Lower leg skin (tissue), 4 donors: ENCODE measurements around the gene GPS2. TPM values are rescaled to one million over a fixed set of nuclear protein-coding genes. Genes with fewer than 3 reads are reported as not detected.
A peak's percentile ranks its signal among the peaks of the same experiment; 100 is the strongest.

Source experiments
- DNase-seq, 2 donors: peaks; one replicate each; pipeline ENCODE4 v3.0.0-alpha.2; 2019; ENCODE audit warnings: low spot score in 2 of 2
- H3K4me3 ChIP-seq: fragments of 200-600 bp; sonication (generic); 2 replicates; pipeline ENCODE4 v1.5.1; 2017; ENCODE audit warnings: mild to moderate bottlenecking, low read depth; ENCODE audit not compliant: poor library complexity, severe bottlenecking
- CTCF ChIP-seq, 3 donors: fragments of 450-650 bp; IDR thresholded peaks; one replicate each; pipeline ENCODE4 v1.5.1; 2016; ENCODE audit warnings: antibody characterized with exemption in 3 of 3, mild to moderate bottlenecking in 3 of 3, moderate library complexity in 2 of 3
- POLR2A ChIP-seq, 2 donors: fragments of 450-650 bp; IDR thresholded peaks; one replicate each; pipeline ENCODE4 v1.6.1; 2016 to 2017; ENCODE audit warnings: antibody characterized with exemption in 2 of 2, mild to moderate bottlenecking in 1 of 2, moderate library complexity in 1 of 2
- WGBS, 2 donors: methylation state at CpG; one replicate each; pipeline ENCODE4 v1.1.5; 2018; 5-methylcytosine and 5-hydroxymethylcytosine counted together
- intact Hi-C: fragments of 100-400 bp; cut with DNase I; formaldehyde crosslinking; loops from one replicate; pipeline ENCODE4 v1.15.0; 2023; ENCODE audit warnings: low total_unique reads
- total RNA-seq, 4 donors: library from RNA; depleted of rRNA; stranded (reverse); fragments of >200 nt; gene quantifications; one replicate each; pipeline ENCODE4 v1.1.0, GENCODE V29; 2016

Gene GPS2
- total RNA-seq, 4 donors from 2014 or later, result 48.8 to 93.6 (median 79.3) TPM

- peak overlapping the region; percentile 85 for H3K4me3 ChIP-seq
- intact Hi-C loops, result no loop called here
- WGBS, 2 donors, result 0 to 1% methylated on average over 57 to 72 of the region's 104 CpGs
- peak in 1 of 2 donors; percentile 41 for TF ChIP-seq POLR2A (IDR thresholded peaks at IDR 0.05)
- TF ChIP-seq CTCF (IDR thresholded peaks at IDR 0.05), result no peak
- peak in 1 of 2 donors; percentile 48 for DNase-seq
Measured at GRCh38 chr17:7307686-7308624, 7.2 kb downstream of the GPS2 start.

- peak within 1 kb of the TSS; percentile 85 for H3K4me3 ChIP-seq
- DNase-seq, result peak; percentile 100
- TF ChIP-seq POLR2A (IDR thresholded peaks at IDR 0.05), result no peak
- intact Hi-C loops, result no loop called here
- 0% methylated on average over 55 to 64 of the region's 64 CpGs for WGBS, 2 donors
Measured at GRCh38 chr17:7306911-7307685, 8.1 kb downstream of the GPS2 start, which contains the start of gene EIF5A. Gene EIF5A (plus strand): TSS chr17:7307628. CDS start chr17:7309636, 2,008 bp downstream.

- TF ChIP-seq POLR2A (IDR thresholded peaks at IDR 0.05) (no peak), CTCF (IDR thresholded peaks at IDR 0.05) (no peak)
- intact Hi-C loops, result no loop called here
- WGBS, 2 donors, result 95% methylated on average over 7 of the region's 7 CpGs
- DNase-seq, result no peak
- no peak overlapping the region for H3K4me3 ChIP-seq
Measured at GRCh38 chr17:7304179-7304578, 11.0 kb downstream of the GPS2 start.

GRCh38 chr17:7296189-7296861 is 18.8 kb downstream of the GPS2 start:
- intact Hi-C loops, result no loop called here
- no peak for TF ChIP-seq POLR2A (IDR thresholded peaks at IDR 0.05)
- TF ChIP-seq CTCF (IDR thresholded peaks at IDR 0.05), result peak in 1 of 3 donors; percentile 72
- WGBS, 2 donors, result 2 to 3% methylated on average over 49 to 50 of the region's 51 CpGs
- DNase-seq, result peak; percentile 69 to 96
- no peak overlapping the region for H3K4me3 ChIP-seq

GRCh38 chr17:7295230-7296180 is 19.7 kb downstream of the GPS2 start:
- no peak overlapping the region for H3K4me3 ChIP-seq
- 55 to 58% methylated on average over 42 of the region's 42 CpGs for WGBS, 2 donors
- TF ChIP-seq POLR2A (IDR thresholded peaks at IDR 0.05) (no peak), CTCF (IDR thresholded peaks at IDR 0.05) (no peak)
- intact Hi-C loops, result no loop called here
- no peak for DNase-seq
